ENCODE results near the gene NSA2.

The NSA2 gene

DNA sequence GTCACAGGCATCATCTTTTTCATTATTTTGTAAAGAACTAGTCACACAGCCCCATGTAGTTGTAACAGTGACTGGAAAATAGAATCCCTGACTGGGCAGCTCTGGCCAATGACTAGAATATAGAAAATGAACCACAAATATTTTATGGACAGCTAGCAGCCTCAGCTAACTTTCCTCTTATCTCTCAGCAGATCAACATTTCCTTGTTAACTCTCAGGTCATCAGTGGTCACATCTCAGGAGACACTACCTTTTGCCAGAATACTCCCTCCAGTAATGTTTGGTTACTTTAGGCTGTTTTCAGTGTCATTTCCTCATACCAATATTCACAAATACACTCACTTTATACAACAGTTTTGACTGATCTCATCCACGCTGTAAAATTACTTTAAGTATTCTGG is 55.2 kb downstream of the NSA2 start:
- no peak for DNase-seq

DNA sequence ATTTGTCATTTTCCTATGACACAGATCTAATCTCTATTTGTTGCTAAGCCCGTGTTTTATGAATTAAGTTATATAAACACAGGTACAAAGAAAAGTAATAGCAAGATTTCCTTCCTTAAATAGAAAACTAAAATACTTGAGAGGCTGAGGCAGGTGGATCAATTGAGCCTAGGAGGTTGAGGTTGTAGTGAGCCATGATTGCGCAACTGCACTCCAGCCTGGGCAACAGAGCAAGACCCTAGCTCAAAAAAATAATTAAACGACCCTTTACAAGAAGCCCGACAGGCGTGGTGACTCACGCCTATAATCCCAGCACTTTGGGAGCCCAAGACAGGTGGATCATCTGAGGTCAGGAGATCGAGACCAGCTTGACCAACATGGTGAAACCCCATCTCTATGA is 62.4 kb downstream of the NSA2 start:
- DNase-seq, result no peak
